A549 (cell line): ENCODE measurements around the gene TRAPPC14. TPM values are rescaled to one million over a fixed set of nuclear protein-coding genes. Genes with fewer than 3 reads are reported as not detected.

Experiments used
- ATAC-seq, 2 experiments: fragments of 200-7000 bp in 1 of 2; fragments of >200 bp in 1 of 2; cut with Nextera tagmentation in 1 of 2; cut with Tn5 transposase in 1 of 2; 3 replicates each; pipeline versions ENCODE4 v1.8.0 to v1.9.1; 2018 to 2020; ENCODE audit warnings: mild to moderate bottlenecking in 1 of 2, moderate library complexity in 1 of 2
- CTCF ChIA-PET: fragments of 300-600 bp; sonication (Branson Sonifier 250); formaldehyde crosslinking; extraction: SDS; loops from one replicate; lab custom pipeline; 2021; ENCODE audit warnings: antibody characterized with exemption, inconsistent platforms; lab: Yijun Ruan, JAX
- POLR2A ChIA-PET: fragments of 350-600 bp; formaldehyde crosslinking; extraction: SDS; loops from one replicate; lab custom pipeline; 2021; ENCODE audit warnings: antibody characterized with exemption, inconsistent platforms; lab: Yijun Ruan, JAX
- DNase-seq, 2 experiments: peaks; one replicate each; pipeline versions ENCODE4 v3.0.0 to v3.0.0-alpha.2; 2011 to 2016; ENCODE audit warnings: low read depth in 1 of 2, low spot score in 1 of 2
- FAIRE-seq: peaks from 2 replicates; lab custom pipeline; 2011; peaks lifted over from hg19 to GRCh38; lab: Jason Lieb, UNC
- H3K27ac ChIP-seq, 2 experiments: fragments of >200 bp; sonication (Bioruptor Twin); formaldehyde crosslinking; 3 replicates each; pipeline ENCODE4 v1.5.1; 2016 to 2017
- H3K4me1 ChIP-seq: fragments of >200 bp; sonication (Bioruptor Twin); formaldehyde crosslinking; 3 replicates; pipeline ENCODE4 v1.6.1; 2016
- H3K4me2 ChIP-seq: fragments of >200 bp; sonication (Bioruptor Twin); formaldehyde crosslinking; 3 replicates; pipeline ENCODE4 v1.6.1; 2016
- H3K4me3 ChIP-seq: fragments of >200 bp; sonication (Bioruptor Twin); formaldehyde crosslinking; 3 replicates; pipeline ENCODE4 v1.5.1; 2016
- H3K9me3 ChIP-seq: fragments of >200 bp; sonication (Bioruptor Twin); formaldehyde crosslinking; 3 replicates; pipeline ENCODE4 v1.6.1; 2016
- CBX2 ChIP-seq: fragments of 200-600 bp; sonication (generic); IDR thresholded peaks from 2 replicates; pipeline ENCODE4 v1.6.1; 2016; ENCODE audit warnings: low read depth, mild to moderate bottlenecking, borderline replicate concordance
- CBX8 ChIP-seq: fragments of 200-600 bp; sonication (generic); IDR thresholded peaks from 2 replicates; pipeline ENCODE4 v1.6.1; 2016
- CHD4 ChIP-seq: fragments of 200-600 bp; sonication (generic); IDR thresholded peaks from 2 replicates; pipeline ENCODE4 v1.6.1; 2016; ENCODE audit warnings: antibody characterized with exemption, mild to moderate bottlenecking, borderline replicate concordance
- CTCF ChIP-seq: fragments of >200 bp; sonication (Bioruptor Twin); formaldehyde crosslinking; IDR thresholded peaks from 3 replicates; pipeline ENCODE4 v1.5.1; 2016
- E2F6 ChIP-seq: IDR thresholded peaks from 2 replicates; pipeline ENCODE4 v1.6.1; 2012; ENCODE audit warnings: low read depth, borderline replicate concordance
- EHMT2 ChIP-seq: fragments of 200-600 bp; sonication (generic); IDR thresholded peaks from 2 replicates; pipeline ENCODE4 v1.6.1; 2016; ENCODE audit warnings: antibody characterized with exemption, low read depth, mild to moderate bottlenecking, moderate library complexity
- FOSB ChIP-seq: fragments of 250-450 bp; sonication (Bioruptor Pico); IDR thresholded peaks from 2 replicates; pipeline ENCODE4 v1.5.0; 2020; ENCODE audit warnings: mild to moderate bottlenecking, moderate library complexity
- FOXS1 ChIP-seq: fragments of 250-450 bp; sonication (Bioruptor Pico); IDR thresholded peaks from 2 replicates; pipeline ENCODE4 v1.5.0; 2020; ENCODE audit warnings: mild to moderate bottlenecking, moderate library complexity
- GATA3 ChIP-seq: IDR thresholded peaks from 2 replicates; pipeline ENCODE4 v1.6.1; 2012; ENCODE audit warnings: borderline replicate concordance
- HDAC2 ChIP-seq: fragments of 200-600 bp; sonication (generic); IDR thresholded peaks from 2 replicates; pipeline ENCODE4 v1.6.1; 2016
- HEYL ChIP-seq: fragments of 250-450 bp; sonication (Bioruptor Pico); IDR thresholded peaks from 2 replicates; pipeline ENCODE4 v1.8.0; 2021; ENCODE audit warnings: mild to moderate bottlenecking, moderate library complexity
- HMGXB4 ChIP-seq: fragments of 250-450 bp; sonication (Bioruptor Pico); IDR thresholded peaks from 2 replicates; pipeline ENCODE4 v1.5.0; 2021; ENCODE audit warnings: mild to moderate bottlenecking, moderate library complexity, borderline replicate concordance
- HOXA7 ChIP-seq: fragments of 250-450 bp; sonication (Bioruptor Pico); IDR thresholded peaks from 2 replicates; pipeline ENCODE4 v1.5.0; 2020; ENCODE audit warnings: mild to moderate bottlenecking, moderate library complexity
- HOXB5 ChIP-seq: fragments of 250-450 bp; sonication (Bioruptor Pico); IDR thresholded peaks from 2 replicates; pipeline ENCODE4 v1.5.0; 2020; ENCODE audit warnings: mild to moderate bottlenecking, moderate library complexity
- KDM5A ChIP-seq: fragments of 200-600 bp; sonication (generic); IDR thresholded peaks from 2 replicates; pipeline ENCODE4 v1.6.1; 2016; ENCODE audit warnings: antibody characterized with exemption, mild to moderate bottlenecking
- MAX ChIP-seq: IDR thresholded peaks from 2 replicates; pipeline ENCODE4 v1.6.1; 2012
- MYC ChIP-seq: IDR thresholded peaks from 2 replicates; pipeline ENCODE4 v1.6.1; 2012; ENCODE audit warnings: mild to moderate bottlenecking, inconsistent platforms, low read length, improper control_type of control experiment, borderline replicate concordance
- NFE2L2 ChIP-seq: fragments of 150-350 bp; conservative IDR thresholded peaks from 2 replicates; pipeline ENCODE4 v1.6.1; 2014; ENCODE audit warnings: low read length
- NR3C1 ChIP-seq: fragments of >200 bp; sonication (Bioruptor Twin); formaldehyde crosslinking; IDR thresholded peaks from 3 replicates; pipeline ENCODE4 v1.6.1; 2017
- PBX3 ChIP-seq: IDR thresholded peaks from 2 replicates; pipeline ENCODE4 v1.6.1; 2012
- POLR2A ChIP-seq: IDR thresholded peaks from 2 replicates; pipeline ENCODE4 v1.6.1; 2012; ENCODE audit warnings: mild to moderate bottlenecking, low read length
- POLR2AphosphoS2 ChIP-seq: conservative IDR thresholded peaks from 2 replicates; pipeline ENCODE4 v1.6.1; 2012; ENCODE audit warnings: low read length, improper control_type of control experiment, inconsistent platforms
- RFX5 ChIP-seq: fragments of 450-650 bp; IDR thresholded peaks from 2 replicates; pipeline ENCODE4 v1.7.1; 2014; ENCODE audit warnings: antibody characterized with exemption, mild to moderate bottlenecking, moderate library complexity
- SMC3 ChIP-seq: fragments of >200 bp; sonication (Bioruptor Twin); formaldehyde crosslinking; IDR thresholded peaks from 3 replicates; pipeline ENCODE4 v1.6.1; 2018; ENCODE audit warnings: inconsistent platforms
- TFCP2L1 ChIP-seq: fragments of 250-450 bp; sonication (Bioruptor Pico); IDR thresholded peaks from 2 replicates; pipeline ENCODE4 v1.5.0; 2021; ENCODE audit warnings: mild to moderate bottlenecking
- ZC3H11A ChIP-seq: fragments of 450-650 bp; IDR thresholded peaks from 2 replicates; pipeline ENCODE4 v1.6.1; 2014; ENCODE audit warnings: antibody characterized with exemption, mild to moderate bottlenecking
- ZNF302 ChIP-seq: fragments of 250-450 bp; sonication (Bioruptor Pico); IDR thresholded peaks from 2 replicates; pipeline ENCODE4 v1.9.0; 2021; ENCODE audit warnings: inconsistent platforms, mild to moderate bottlenecking, moderate library complexity
- WGBS: methylation state at CpG from one replicate; pipeline ENCODE4 v1.1.6; 2017; ENCODE audit errors: missing lambda C conversion rate; 5-methylcytosine and 5-hydroxymethylcytosine counted together
- polyA plus RNA-seq, 4 experiments: library from polyadenylated mRNA; depleted of rRNA in 3 of 4; stranded (reverse); fragments of >200 nt; fragmentation: RNase III in 1 of 4; extraction: RNeasy Plus Mini Kit Qiagen cat#74134 plus additional on column Dnase treatment in 1 of 4; gene quantifications; 2 replicates in 3 of 4; 3 replicates in 1 of 4; pipeline ENCODE4 v1.2.3, GENCODE V29; 2011 to 2017

TRAPPC14 gene
- polyA plus RNA-seq, 2 of the 4 experiments (the other 2 are of a cell fraction), result 3.4 to 14.1 TPM

GRCh38 chr7:100119970-100120732, 38.4 kb downstream of the TRAPPC14 start:
- TF ChIP-seq POLR2AphosphoS2 (no peak), ZC3H11A (no peak), SMC3 (no peak), ZNF302 (CRISPR knock-in tag) (no peak), MYC (no peak), TFCP2L1 (CRISPR knock-in tag) (no peak), HOXA7 (CRISPR knock-in tag) (no peak), HDAC2 (no peak), CTCF (no peak), HMGXB4 (CRISPR knock-in tag) (no peak), KDM5A (no peak), FOSB (no peak), HOXB5 (CRISPR knock-in tag) (no peak), NFE2L2 (no peak), EHMT2 (no peak)
- TF ChIP-seq, all 56 proteins: peak for 0

GRCh38 chr7:100119072-100119969, 39.2 kb downstream of the TRAPPC14 start, which contains the start of the genes CNPY4 and TAF6:
Gene CNPY4, plus strand, starts transcription at chr7:100119634. Its CDS starts 111 bp downstream, at chr7:100119745.
Gene TAF6, minus strand, starts transcription at chr7:100119358. Its CDS starts 5,149 bp downstream, at chr7:100114209.
- peak; percentile 98 to 99 for DNase-seq
- ChIA-PET CTCF (interaction anchor here (5.6 kb wide), 1 partner anchor 12 kb away, joined by 46 read pairs; no protein-coding TSS in a partner anchor), POLR2A (interaction anchor here (1.2 kb wide), 1 partner anchor 17 kb away, joined by 10 read pairs; the partner anchor contains the start of genes AP4M1 and MCM7)
- peak; percentile 84 to 86 for ATAC-seq
- peak; percentile 18 for FAIRE-seq
- peak within 1 kb of the TSS; percentile 92 for H3K4me2 ChIP-seq
- no peaks in the 10 kb centered on the region for H3K9me3 ChIP-seq
- peaks cover 13% of the 10 kb centered on the region for H3K4me1 ChIP-seq
- 1% methylated on average over 44 of the region's 49 CpGs for WGBS
- H3K27ac ChIP-seq, result peak within 1 kb of the TSS; percentile 86 to 90
- H3K4me3 ChIP-seq, result peak within 1 kb of the TSS; percentile 81
- TF ChIP-seq NR3C1 (no peak), GATA3 (peak; percentile 6; the same call in 1 of the 2 replicates), CBX2 (no peak), RFX5 (peak; percentile 91), HDAC2 (no peak), FOXS1 (CRISPR knock-in tag) (no peak), E2F6 (peak; percentile 64), KDM5A (peak; percentile 88), SMC3 (no peak), MAX (no peak; the same call in none of the 2 replicates), CHD4 (no peak), HEYL (CRISPR knock-in tag) (no peak), FOSB (no peak), POLR2AphosphoS2 (0 out of 2 replicates have a peak, but pooled peaks have one; percentile 25), POLR2A (peak; percentile 89), ZNF302 (CRISPR knock-in tag) (no peak), CBX8 (no peak), HMGXB4 (CRISPR knock-in tag) (no peak), PBX3 (peak; percentile 61; the same call in 1 of the 2 replicates)

More at GRCh38 chr7:100119970-100120732, 38.4 kb downstream of the TRAPPC14 start:
- DNase-seq (peak; percentile 68 to 83), FAIRE-seq (no peak), ATAC-seq (peak; percentile 79 to 83)
- CTCF ChIA-PET, result interaction anchor here (5.6 kb wide), 1 partner anchor 11 kb away, joined by 46 read pairs; no protein-coding TSS in a partner anchor
- Histone ChIP-seq H3K4me1 (peaks cover 21% of the 10 kb centered on the region), H3K9me3 (no peaks in the 10 kb centered on the region), H3K4me3 (peak overlapping the region; percentile 81), H3K27ac (peak overlapping the region; percentile 86 to 90), H3K4me2 (peak overlapping the region; percentile 92)
- POLR2A ChIA-PET, result interaction anchor here (1.2 kb wide), 1 partner anchor 18 kb away, joined by 10 read pairs; the partner anchor contains the start of genes AP4M1 and MCM7
- WGBS, result 28% methylated on average over 18 of the region's 19 CpGs
